GM19099 (cell line): ENCODE results near the gene POLR3B.

Experiments used
- POLR2A ChIP-seq: IDR thresholded peaks from 3 replicates; pipeline ENCODE4 v1.6.1; 2011; ENCODE audit warnings: low read depth; ENCODE audit not compliant: insufficient read length; ENCODE audit errors: extremely low read depth

Gene POLR3B

DNA sequence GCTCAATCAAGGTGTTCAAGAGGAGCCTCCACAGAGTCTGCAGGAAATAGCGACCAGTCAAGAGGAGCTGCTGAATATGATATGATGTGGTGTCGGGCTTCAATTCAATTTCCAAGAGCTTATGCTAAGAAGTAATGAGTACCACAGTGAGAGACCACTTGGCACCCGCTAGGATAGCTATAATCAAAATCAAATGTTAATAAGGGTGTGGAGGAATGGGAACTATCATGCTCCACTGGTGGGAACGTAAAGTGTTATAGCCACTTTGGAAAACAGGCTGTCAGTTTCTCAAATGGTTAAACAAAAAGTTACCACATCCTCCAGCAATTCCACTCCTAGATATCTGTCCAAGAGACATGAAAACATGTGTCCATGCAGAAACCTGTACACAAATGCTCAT, 6.7 kb downstream of the POLR3B start:
- no peak for TF ChIP-seq POLR2A

DNA sequence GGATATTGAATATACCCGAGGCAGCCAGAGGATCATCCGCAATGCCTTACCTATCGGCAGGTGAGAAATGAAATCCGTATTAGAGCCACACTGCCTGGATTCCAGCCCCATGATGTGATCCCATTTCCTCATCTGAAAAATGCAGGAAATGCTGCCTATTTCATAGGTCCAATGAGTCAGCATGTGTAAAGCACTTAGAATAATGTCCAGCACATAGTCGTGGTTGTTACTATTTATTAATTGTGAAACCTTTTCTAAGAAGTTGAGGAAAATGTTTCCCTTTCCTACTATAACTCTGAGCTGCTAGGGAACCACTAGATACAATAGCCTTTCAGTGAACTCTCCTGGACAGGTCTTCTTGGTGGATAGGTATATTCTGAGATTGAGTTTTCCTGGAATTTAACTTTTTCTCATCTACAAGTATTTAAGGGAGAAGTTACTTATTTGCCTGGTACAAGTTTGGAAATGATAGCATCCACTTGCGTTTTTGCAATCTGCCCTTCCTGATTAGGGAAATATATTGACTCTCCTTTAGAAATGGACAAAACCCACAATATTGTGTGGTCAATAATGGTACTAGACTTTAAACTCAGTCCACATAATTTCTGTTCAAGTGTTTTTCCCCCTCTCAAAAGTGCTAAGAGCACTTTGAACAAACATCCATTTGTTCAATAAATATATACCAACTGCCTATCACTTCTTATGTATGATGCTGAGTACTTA, 12.2 kb downstream of the POLR3B start:
- TF ChIP-seq POLR2A: no peak

DNA sequence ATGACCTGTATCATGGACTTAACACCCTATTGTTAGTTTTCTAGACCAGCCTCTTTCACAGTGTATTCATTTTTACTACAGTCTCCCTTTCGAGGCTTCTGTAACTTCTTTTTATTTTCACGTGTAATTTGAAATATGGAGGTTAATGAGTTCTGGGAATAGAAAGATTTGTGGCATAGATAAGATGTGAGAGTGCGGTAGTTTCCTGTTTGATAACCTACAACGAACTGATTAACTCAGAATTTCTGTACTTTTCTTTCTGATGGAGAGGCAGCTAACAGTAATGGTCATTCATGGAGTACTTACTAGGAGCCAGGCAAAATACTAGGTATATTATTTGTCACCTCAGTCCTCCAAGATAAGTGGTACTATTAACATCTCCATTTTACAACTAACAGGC, 21.2 kb downstream of the POLR3B start:
- no peak for TF ChIP-seq POLR2A

DNA sequence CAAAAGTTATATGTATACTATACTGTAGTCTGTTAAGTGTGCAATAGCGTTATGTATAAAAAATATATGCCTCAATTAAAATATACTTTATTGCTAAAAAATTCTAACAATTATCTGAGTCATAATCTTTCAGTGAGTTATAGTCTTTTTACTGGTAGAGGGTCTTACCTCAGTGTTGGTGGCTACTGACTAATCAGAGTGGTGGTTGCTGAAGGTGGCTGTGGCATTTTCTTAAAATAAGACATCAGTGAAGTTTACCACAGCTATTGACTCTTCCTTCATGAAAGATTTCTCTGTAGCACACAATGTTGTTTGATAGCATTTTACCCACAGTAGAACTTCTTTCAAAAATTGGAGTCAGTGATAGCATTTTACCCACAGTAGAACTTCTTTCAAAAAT, 23.4 kb downstream of the POLR3B start:
- TF ChIP-seq POLR2A: no peak

DNA sequence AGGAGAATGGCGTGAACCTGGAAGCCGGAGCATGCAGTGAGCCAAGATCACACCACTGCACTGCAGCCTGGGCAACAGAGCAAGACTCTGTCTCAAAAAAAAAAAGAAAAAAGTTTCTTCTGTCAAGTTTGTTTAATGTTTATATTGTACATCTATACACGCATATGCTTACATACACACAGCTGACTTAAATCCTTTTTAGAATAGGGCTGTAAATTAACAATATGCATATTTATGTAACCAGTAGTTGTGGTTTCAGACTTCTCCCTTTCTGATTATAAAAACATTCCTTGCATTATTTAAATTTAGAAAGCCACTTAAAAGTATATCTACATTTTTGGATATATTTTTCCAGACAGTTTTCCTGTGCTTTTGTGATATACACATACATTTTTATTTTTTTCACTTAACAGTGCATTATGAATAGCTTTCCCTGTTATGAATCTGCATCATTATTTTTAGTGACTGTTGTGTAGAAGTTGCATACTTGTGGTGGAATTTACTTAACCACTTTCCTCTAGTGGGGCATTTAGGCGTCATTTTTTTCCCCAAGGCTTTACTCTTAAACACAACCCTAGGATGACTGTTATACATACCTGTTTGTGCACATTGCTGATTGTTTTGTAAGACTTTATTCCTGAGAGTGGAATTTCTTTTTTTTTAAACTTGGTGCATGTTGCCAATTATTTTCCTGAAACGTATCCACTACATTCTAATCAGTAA, 29.4 kb downstream of the POLR3B start:
- TF ChIP-seq POLR2A: no peak

DNA sequence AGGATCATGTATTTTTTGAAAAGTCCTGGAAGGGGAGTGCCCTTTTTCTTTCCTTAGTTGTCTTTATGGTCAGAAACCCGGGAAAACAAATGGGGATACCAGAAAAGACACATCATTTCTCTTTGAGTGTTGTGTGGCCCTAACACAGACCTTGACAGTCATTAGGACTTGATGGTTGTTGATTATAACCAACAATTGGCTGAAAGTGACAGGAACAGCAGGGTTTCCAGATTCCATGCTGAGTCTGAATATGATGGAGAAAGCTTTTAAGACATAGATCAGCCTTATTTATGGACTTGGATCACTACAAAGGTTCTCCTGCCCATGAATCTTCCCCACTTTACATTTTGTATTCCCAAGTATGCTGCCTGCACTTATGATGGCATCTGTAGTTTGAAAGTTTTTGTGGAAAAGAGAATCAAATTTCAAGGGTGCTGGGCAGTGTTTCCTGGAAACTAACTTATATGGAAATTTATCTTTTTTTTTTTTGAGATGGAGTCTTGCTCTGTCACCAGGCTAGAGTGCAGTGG, 30.4 kb downstream of the POLR3B start:
- TF ChIP-seq POLR2A: no peak

DNA sequence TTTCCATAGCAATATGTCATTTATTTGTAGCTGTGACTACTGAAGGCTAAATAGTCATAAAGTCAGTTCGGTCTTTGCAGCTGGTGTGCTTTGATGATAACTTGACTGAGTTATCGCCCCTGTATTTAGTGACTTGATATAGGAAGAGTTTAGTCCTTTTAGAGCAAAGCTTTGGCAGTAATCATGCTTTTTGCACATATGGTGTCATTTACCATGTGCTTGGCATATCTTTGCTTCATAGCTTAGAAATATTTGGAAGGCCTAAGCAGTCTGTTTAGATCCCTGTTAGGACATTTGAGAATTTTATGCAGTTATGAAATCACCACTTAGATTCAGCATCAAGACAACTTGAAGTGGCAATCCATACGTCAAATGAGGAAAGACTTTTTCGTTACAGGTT, 31.6 kb downstream of the POLR3B start:
- no peak for TF ChIP-seq POLR2A

DNA sequence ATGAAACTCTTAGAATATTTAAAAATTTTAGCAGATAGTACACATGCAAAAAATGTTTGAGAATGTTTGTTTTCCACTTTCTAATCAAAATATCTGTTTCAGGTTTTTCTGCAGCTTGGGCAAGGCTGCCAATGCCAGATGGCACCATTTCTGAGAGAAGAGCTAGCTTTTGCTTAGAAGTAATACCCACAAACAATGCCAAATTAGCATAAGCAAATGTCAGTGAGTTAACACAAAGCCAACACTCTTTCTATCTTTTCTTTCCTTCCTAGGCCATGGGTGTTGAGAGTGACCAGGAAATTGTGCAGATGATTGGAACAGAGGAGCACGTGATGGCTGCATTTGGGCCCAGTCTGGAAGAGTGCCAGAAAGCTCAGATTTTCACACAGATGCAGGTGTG, 35.2 kb downstream of the POLR3B start:
- TF ChIP-seq POLR2A: no peak

DNA sequence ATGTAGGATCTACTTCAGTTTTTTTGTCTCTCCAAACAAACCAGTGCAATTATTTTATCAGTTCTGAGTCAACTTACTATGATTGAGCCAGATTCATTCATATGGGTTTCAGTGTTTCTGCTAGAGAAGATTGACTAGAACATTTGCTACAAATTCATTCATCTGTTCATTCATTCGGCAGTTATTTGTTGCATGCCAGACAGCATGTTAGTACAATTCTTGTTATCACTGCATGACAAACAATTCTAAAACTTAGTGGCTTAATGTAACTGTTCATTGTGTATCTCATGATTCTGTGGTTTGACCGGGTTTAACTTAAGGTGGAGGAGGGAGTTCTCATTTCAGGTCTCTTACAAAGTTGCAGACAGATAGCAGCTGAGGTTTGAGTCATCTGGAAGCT, 52.3 kb downstream of the POLR3B start:
- TF ChIP-seq POLR2A: no peak

DNA sequence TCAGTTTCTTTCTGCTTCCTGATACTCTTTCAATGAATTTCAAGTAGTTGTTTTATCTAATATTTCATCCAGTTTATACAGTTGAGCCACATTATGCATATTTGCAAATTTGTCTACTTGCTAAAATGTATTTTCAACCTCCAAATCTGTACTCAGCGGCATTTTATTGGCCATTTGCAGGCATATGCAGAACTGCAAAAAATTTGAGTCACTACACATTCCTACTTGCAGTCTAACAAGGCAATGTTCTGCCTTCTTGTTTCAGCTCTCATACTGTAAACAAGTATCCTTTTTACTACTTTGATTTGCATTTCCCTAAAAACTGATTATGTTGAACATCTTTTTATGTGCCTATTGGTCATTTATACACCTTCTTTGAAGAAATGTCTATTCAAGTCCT, 55.0 kb downstream of the POLR3B start:
- no peak for TF ChIP-seq POLR2A

DNA sequence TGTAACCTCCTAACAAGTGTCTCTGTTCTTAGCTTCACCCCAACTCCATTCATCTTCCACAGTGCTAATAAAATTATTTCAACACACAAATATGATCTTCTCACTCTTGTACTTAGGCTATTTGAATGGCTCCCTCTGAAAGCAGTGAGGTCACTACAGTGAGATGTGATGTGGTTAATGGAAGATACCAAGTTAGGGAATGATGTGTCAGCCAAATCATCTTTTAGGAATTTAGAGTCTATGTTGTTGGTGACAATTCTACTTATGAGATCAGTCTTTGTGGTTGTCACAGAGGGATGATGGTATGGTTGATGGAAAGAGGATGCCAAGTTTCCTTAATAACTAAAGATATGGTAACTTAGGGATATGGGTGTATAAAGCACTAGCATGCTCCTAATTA, 57.6 kb downstream of the POLR3B start:
- TF ChIP-seq POLR2A: no peak

DNA sequence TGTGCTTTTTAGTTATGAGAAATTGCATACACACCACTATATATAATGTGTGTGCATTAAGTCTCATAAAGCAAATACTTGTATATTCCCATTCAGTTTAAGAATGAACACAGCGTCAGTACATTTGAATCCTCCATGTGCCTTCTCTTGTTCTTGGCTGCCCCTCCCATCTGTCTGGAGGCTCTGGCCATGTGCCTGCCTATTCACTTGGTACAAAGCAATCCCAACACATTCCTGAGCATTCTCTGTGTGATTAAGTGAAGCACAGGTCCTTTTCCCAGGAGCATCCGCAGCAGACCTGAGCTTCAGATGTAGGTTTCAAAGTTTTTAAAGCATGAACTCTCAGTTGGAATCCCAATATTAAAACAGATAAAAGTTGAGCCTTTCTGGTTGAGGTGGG, 58.7 kb downstream of the POLR3B start:
- TF ChIP-seq POLR2A: no peak

DNA sequence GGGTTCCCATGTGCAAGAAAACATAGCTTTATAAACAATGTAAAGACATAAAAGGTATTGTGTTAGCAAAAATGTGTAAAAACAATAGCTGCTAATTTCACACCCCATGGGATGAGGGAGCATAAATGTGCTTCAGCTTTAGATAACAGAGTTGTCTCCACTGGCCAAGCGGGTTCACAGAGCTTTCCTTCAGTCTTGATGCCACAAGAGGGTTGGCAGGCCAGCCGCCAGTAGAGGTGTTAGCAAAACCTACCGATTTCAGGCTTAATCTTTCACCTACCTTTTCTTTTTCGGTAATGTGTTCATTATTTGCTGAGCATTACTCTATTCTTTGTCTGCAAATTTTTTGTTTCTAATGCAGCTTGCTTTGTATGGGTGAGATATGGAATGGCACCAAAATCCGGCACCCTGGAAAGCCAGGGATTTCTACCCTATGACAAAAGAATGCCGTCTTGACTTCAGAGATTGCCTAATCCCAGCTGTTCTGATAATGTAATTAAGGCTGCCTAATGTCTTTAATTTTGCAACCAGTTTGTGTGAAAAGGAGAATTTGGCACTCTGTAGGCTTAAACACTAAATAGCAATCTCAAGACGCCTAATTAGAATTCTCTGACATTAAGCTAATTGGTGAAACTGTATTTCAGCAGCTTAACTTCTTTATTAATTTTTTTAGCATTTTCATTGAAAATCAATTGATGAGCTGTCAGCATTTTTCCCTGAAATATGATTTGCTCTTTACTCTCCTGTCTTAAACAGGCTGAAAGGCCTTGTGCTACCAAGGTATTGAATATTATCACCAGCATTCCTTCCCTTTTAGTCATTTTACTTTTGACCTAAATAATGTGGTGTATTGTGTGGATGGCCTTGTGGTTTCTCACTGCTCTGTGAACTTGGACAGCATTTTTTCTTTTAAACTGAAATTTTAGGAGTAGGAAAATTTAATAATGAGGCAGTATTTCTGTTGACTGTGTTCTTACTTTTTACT, 60.7 kb downstream of the POLR3B start:
- TF ChIP-seq POLR2A: no peak

DNA sequence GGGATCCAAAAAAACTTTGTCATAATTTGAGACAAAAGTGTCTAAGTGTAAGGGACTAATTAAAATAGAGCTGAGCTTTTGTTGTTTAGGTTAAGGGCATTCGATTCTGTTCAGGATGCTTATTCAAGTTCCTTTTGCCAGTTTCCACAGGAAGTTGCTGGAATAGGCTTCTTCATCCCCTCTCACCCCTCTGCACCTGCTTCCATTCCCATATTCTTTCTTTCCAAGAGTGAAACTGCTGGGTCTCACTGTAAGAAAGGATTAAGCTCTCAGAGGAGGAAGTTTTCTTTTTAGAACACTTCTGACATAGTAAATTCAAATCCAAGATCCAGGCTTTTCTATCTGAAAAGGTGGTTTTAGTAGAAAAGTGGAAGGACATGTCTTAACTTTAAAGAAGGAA, 61.4 kb downstream of the POLR3B start:
- TF ChIP-seq POLR2A: no peak

DNA sequence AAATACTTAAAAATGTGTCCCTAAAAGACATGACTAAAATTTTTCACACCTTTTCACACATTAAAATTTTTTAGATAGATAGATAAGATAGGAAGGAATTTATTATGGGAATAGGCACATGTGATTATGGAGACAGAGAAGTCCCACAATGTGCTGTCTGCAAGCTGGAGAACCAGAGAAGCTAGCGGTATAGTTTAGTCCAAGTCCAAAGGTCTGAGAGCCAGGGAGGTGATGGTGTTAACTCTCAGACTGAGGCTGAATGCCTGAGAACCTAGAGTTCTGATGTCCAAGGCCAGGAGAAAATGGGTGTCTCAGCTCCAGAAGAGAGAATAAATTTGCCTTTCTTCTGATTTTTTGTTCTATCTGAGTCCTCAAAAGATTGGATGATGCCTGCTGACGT, 65.7 kb downstream of the POLR3B start:
- TF ChIP-seq POLR2A: no peak

DNA sequence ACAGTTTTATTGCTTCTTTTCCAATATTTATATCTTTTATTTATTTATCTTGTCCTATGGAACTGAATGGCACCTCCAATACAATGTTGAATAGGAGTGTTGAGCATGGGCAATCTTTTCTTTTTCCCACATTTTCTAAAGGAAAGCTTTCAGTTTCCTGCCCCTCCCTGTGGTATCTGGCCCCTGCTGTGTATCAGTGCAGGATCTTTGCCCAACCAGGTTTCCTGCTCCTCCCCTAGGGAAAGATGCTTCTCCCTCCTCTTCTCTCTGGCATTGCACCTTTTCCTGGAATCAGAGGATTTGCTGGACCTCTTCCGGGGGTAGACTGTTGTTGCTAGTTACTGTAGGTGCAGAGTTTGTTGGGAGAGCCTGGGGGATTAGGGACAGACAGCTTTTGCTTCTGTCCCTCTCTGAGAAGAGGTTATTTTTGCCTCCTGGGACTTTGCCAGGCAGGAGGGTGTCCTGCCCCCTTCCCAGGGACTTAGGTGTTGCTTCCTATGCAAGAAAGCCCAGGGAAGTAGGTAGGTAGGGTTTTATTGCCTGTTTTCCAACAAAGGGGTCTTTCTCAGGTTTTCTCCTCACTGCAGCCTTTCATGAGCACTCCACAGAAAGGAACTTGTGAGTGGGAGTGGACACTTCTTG, 67.6 kb downstream of the POLR3B start:
- TF ChIP-seq POLR2A: no peak

DNA sequence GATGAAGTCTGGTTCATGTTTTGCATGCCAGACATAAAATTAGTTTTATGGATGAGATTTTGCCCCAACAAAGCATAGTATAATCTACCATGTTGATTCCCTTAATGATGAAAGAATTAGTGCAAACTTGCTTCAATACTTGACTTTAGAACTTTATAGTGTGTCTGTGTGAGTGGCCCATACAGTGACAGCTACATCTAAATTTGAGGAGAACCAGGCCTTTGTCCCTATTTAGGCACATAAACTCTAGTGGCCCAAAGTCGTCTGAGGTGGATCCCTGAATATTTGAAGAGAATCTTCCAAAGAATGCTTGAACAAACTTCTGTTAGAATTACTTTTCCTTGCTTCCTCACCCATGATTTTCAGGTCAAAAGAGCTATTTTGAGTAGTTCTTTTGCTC, 70.4 kb downstream of the POLR3B start:
- no peak for TF ChIP-seq POLR2A
